Small intestine (tissue), 7 donors: ENCODE results near the gene RETREG1. TPM values are rescaled to one million over a fixed set of nuclear protein-coding genes. Genes with fewer than 3 reads are reported as not detected.
A peak's percentile ranks its signal among the peaks of the same experiment; 100 is the strongest.

Experiments
- DNase-seq, 2 donors: peaks; one replicate each; pipeline versions ENCODE4 v3.0.0 to v3.0.0-alpha.2; 2013
- FAIRE-seq: peaks from 2 replicates; lab custom pipeline; 2012; peaks lifted over from hg19 to GRCh38; lab: Jason Lieb, UNC
- H3K27ac ChIP-seq, 3 donors: one replicate each; pipeline ENCODE4 v1.5.1; 2013; ENCODE audit warnings: low read length in 2 of 3, mild to moderate bottlenecking in 2 of 3, control low read depth in 1 of 3, inconsistent platforms in 1 of 3, low read depth in 1 of 3, moderate library complexity in 1 of 3
- H3K27me3 ChIP-seq, 3 donors: one replicate each; pipeline ENCODE4 v1.6.1; 2013; ENCODE audit warnings: low read length in 3 of 3, inconsistent platforms in 1 of 3; ENCODE audit not compliant: control insufficient read depth in 3 of 3, insufficient read depth in 3 of 3
- H3K36me3 ChIP-seq, 3 donors: one replicate each; pipeline ENCODE4 v1.6.1; 2013; ENCODE audit warnings: low read length in 3 of 3, inconsistent platforms in 1 of 3, low read depth in 1 of 3, mild to moderate bottlenecking in 1 of 3, moderate library complexity in 1 of 3; ENCODE audit not compliant: control insufficient read depth in 3 of 3, insufficient read depth in 2 of 3
- H3K4me1 ChIP-seq, 3 donors: one replicate each; pipeline ENCODE4 v1.6.1; 2013; ENCODE audit warnings: low read length in 2 of 3, inconsistent platforms in 1 of 3, low read depth in 1 of 3, mild to moderate bottlenecking in 1 of 3, moderate library complexity in 1 of 3; ENCODE audit not compliant: control insufficient read depth in 3 of 3, insufficient read depth in 2 of 3
- H3K4me3 ChIP-seq, 3 donors: one replicate each; pipeline ENCODE4 v1.5.1; 2013; ENCODE audit warnings: low read length in 3 of 3, control low read depth in 1 of 3, inconsistent platforms in 1 of 3, low read depth in 1 of 3, mild to moderate bottlenecking in 1 of 3, moderate library complexity in 1 of 3
- H3K9me3 ChIP-seq, 2 donors: one replicate each; pipeline ENCODE4 v1.6.1; 2013; ENCODE audit warnings: low read depth in 1 of 2, low read length in 1 of 2; ENCODE audit not compliant: control insufficient read depth in 2 of 2, insufficient read depth in 1 of 2
- WGBS, 3 donors: extraction: QIAGEN DNeasy Blood & Tissue Kit; methylation state at CpG; one replicate each; pipeline ENCODE4 v1.1.7; 2013; 5-methylcytosine and 5-hydroxymethylcytosine counted together
- polyA plus RNA-seq, 4 donors: library from polyadenylated mRNA; stranded (reverse) in 3 of 4; unstranded in 1 of 4; fragments of 200-250 nt in 3 of 4; fragments of 120-200 nt in 1 of 4; gene quantifications; one replicate each; pipeline versions ENCODE4 v1.2.1 to v1.2.3, GENCODE V29; 2013
- donor health status: healthy with polysubstance abuse.
- donor health status: control.
- donor health status: control.
- donor health status: Bipolar disorder and iron deficiency.
- donor health status: healthy.

The RETREG1 gene
- polyA plus RNA-seq, 4 donors, result 9.5 to 36.0 (median 18.3) TPM

DNA sequence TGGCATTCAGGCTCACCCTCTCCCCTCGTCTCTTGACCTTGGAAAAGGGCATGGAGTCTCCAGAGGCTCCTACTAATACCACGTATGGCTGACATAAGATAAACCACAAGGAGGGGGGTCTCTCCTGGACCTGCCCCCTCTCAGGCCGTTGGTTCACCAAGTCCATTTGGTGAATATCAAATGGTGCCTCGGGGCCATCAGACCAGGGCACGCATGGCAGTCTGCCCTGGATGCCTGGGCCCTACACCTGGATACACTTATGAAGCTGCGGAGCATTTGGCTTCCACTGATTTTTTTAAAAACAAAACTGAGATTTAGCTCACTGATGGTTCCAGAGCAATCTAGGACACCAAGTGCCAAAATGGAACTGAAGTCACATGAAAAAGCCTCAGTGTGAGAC is 110.9 kb downstream of the RETREG1 start:
- FAIRE-seq (no peak), DNase-seq (no peak)
- Histone ChIP-seq H3K36me3 (peaks cover 0 to 18% (median 0%) of the 10 kb centered on the region in 3 donors), H3K4me3 (peak overlapping the region in 2 of 3 donors; percentile 2 to 29), H3K27ac (peak overlapping the region in 1 of 3 donors; percentile 98), H3K4me1 (peaks cover 0 to 28% (median 0%) of the 10 kb centered on the region in 3 donors), H3K27me3 (no peaks in the 10 kb centered on the region), H3K9me3 (no peaks in the 10 kb centered on the region)
- 79 to 88% (median 85%) methylated on average over 6 of the region's 6 CpGs for WGBS, 3 donors

DNA sequence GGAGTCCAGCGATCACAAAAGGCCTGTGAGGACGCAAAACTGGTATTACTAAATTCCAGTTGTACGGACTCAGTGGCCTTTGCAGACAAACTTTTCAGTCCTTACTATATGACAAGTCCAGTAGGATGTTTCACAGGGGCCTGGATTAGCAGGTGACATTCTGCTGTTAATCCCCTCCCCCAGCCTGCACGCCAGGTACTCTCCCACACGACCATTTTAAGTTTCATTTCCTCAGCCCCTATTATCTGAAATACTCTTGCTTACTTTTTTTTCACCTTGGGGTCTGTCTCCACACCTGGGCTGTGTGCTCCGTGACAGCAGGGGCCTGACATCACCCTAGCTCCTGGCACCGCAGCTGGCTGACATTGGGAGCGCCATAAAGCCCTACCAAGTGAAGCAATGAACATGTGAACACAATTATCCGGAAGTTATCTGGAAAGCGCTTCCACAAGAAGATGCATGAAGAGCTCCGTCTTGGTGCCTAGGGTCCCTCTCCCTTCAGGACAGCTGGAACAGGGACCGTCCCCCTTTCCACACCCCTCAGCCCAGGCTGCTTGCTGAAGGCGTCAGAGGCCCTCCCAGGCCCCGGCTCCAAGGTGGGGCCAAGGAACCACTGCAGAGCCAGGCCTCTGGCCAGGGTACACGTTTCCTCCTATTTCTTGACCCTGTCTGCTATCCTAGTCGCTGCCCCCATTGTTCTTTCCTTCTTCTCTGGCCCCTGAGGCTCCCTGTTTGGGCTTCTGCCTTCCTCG is 111.5 kb downstream of the RETREG1 start:
- no peaks in the 10 kb centered on the region for H3K27me3 ChIP-seq
- peaks cover 0 to 28% (median 0%) of the 10 kb centered on the region in 3 donors for H3K4me1 ChIP-seq
- FAIRE-seq, result no peak
- peaks cover 0 to 20% (median 0%) of the 10 kb centered on the region in 3 donors for H3K36me3 ChIP-seq
- no peak overlapping the region for H3K27ac ChIP-seq
- DNase-seq, result no peak
- no peaks in the 10 kb centered on the region for H3K9me3 ChIP-seq
- peak overlapping the region in 1 of 3 donors; percentile 2 for H3K4me3 ChIP-seq
- 85 to 91% (median 85%) methylated on average over 17 of the region's 17 CpGs for WGBS, 3 donors

DNA sequence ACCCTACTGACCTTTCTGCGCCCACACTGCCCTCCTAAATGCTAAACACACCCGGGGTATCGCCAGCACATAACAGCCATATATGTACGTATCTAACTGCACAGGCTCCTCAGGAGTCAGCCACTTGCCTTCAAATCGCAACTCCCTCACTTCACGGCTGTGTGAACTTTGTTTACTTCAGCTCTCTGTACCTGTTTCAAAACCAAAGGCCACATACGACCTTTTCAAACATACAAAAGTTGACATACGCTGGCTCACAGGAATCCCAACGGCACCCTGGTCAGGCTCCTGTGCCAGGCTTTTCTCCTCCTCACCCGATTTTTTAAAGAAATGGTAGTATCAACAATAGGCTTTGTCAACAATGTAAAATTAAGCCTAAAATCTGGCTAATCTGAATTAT is 112.2 kb downstream of the RETREG1 start:
- H3K4me1 ChIP-seq, result peaks cover 0 to 26% (median 0%) of the 10 kb centered on the region in 3 donors
- H3K4me3 ChIP-seq, result no peak overlapping the region
- H3K36me3 ChIP-seq, result peaks cover 0 to 20% (median 0%) of the 10 kb centered on the region in 3 donors
- DNase-seq, result no peak
- no peaks in the 10 kb centered on the region for H3K9me3 ChIP-seq
- no peaks in the 10 kb centered on the region for H3K27me3 ChIP-seq
- FAIRE-seq, result no peak
- no peak overlapping the region for H3K27ac ChIP-seq
- WGBS, 3 donors, result 86 to 93% (median 91%) methylated on average over 10 of the region's 10 CpGs

DNA sequence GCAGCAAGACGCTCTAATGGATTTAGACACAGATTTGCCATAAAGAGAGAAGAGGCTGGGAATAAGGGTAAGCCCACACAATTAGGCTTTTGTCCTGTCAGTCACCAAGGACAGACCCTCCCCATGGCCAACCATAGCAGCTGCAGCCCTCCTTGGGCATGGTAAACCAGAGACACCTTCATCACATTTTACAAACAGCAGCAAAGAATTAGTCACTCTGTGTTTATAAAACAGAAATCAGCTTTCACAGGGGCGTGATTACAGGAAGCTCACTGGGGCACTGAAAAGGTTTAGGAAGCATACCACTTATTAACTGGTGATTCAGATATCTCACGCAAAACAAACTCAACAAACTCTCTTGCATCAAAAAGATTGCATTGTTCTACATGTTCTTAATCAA is 113.9 kb downstream of the RETREG1 start:
- no peak for DNase-seq
- Histone ChIP-seq H3K4me1 (peaks cover 0 to 16% (median 0%) of the 10 kb centered on the region in 3 donors), H3K9me3 (no peaks in the 10 kb centered on the region), H3K36me3 (peaks cover 0 to 23% (median 0%) of the 10 kb centered on the region in 3 donors), H3K27me3 (no peaks in the 10 kb centered on the region), H3K4me3 (no peak overlapping the region), H3K27ac (no peak overlapping the region)
- FAIRE-seq, result no peak
- WGBS, 3 donors, result 61 to 70% (median 64%) methylated on average over 3 of the region's 3 CpGs

- no peak overlapping the region for H3K27ac ChIP-seq
- no peak for FAIRE-seq
- H3K4me1 ChIP-seq, result peaks cover 0 to under 1% (median 0%) of the 10 kb centered on the region in 3 donors
- peaks cover 0 to 18% (median 0%) of the 10 kb centered on the region in 3 donors for H3K36me3 ChIP-seq
- WGBS, 3 donors, result 92 to 94% (median 94%) methylated on average over 5 of the region's 5 CpGs
- DNase-seq, result no peak
- H3K9me3 ChIP-seq, result peaks cover 0 to 18% of the 10 kb centered on the region in 2 donors
- no peaks in the 10 kb centered on the region for H3K27me3 ChIP-seq
- no peak overlapping the region for H3K4me3 ChIP-seq
These were observed 116.8 kb downstream of the RETREG1 start for GRCh38 chr5:16500024-16500423.

GRCh38 chr5:16497546-16497945 is 119.3 kb downstream of the RETREG1 start:
- no peak for DNase-seq
- Histone ChIP-seq H3K27ac (no peak overlapping the region), H3K9me3 (peaks cover 0 to 27% of the 10 kb centered on the region in 2 donors), H3K36me3 (peaks cover 0 to 14% (median 0%) of the 10 kb centered on the region in 3 donors), H3K4me3 (no peak overlapping the region), H3K27me3 (no peaks in the 10 kb centered on the region), H3K4me1 (peaks cover 0 to 10% (median 3%) of the 10 kb centered on the region in 3 donors)
- no peak for FAIRE-seq
- WGBS, 3 donors, result 79 to 84% (median 83%) methylated on average over 2 of the region's 2 CpGs

GRCh38 chr5:16493261-16493660 is 123.5 kb downstream of the RETREG1 start:
- Histone ChIP-seq H3K36me3 (peaks cover 0 to 9% (median 0%) of the 10 kb centered on the region in 3 donors), H3K9me3 (peaks cover 0 to 27% of the 10 kb centered on the region in 2 donors), H3K4me1 (peaks cover 2 to 22% (median 3%) of the 10 kb centered on the region in 3 donors), H3K27ac (peak overlapping the region in 1 of 3 donors; percentile 46), H3K27me3 (no peaks in the 10 kb centered on the region), H3K4me3 (no peak overlapping the region)
- no peak for DNase-seq
- FAIRE-seq, result no peak
- WGBS, 3 donors, result 29 to 82% (median 56%) methylated on average over 1 of the region's 1 CpG

DNA sequence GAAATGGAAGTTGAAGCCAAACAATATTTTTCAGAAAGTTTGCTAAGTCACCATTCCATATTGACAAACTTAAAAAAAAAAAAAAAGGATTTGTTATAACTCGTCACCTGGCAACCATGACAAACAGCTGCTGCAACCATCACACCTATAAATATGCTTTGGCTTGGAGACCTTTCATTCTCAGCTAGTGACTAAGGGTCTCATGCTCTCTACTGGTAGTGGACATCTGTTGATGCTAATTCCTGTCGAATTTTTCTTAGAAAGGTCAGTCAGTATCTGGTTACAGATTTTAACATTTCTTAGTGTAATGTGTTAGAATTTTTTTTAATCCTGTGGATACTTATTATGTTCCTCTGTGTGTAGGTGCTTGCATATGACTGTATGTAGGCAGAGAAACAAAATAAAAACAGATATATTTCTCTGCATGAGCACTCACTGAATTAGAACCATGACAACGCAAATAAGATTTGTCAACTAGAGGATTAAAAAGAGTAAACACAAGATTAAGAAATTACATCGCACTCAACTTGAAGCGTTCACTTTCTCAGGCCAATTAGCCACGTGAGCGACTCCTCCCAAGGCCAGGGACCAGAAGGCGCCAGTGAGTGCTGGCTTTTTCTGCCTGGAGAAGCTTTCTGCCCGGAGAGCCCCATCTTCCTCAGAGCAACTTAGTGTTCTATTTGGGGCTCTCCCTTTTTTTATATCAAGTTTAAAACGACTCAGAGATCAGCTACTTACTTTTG is 124.2 kb downstream of the RETREG1 start:
- peak overlapping the region in 1 of 3 donors; percentile 46 for H3K27ac ChIP-seq
- DNase-seq (peak; percentile 78 to 79), FAIRE-seq (no peak)
- H3K27me3 ChIP-seq, result no peaks in the 10 kb centered on the region
- WGBS, 3 donors, result 12 to 48% (median 34%) methylated on average over 10 of the region's 10 CpGs
- peaks cover 3 to 29% (median 3%) of the 10 kb centered on the region in 3 donors for H3K4me1 ChIP-seq
- peaks cover 0 to 10% (median 0%) of the 10 kb centered on the region in 3 donors for H3K36me3 ChIP-seq
- H3K4me3 ChIP-seq, result no peak overlapping the region
- H3K9me3 ChIP-seq, result peaks cover 0 to 27% of the 10 kb centered on the region in 2 donors
